ENCODE results near the gene PAX5.
A peak's percentile ranks its signal among the peaks of the same experiment; 100 is the strongest.

The PAX5 gene

GRCh38 chr9:36818965-36819870 is 214.8 kb downstream of the PAX5 start:
- Histone ChIP-seq H3K36me3 (no peaks in the 10 kb centered on the region), H3K27me3 (ENCODE audit: insufficient read depth, low read depth, severe bottlenecking) (no peaks in the 10 kb centered on the region), H3K27ac (peak overlapping the region; percentile 84), H3K4me3 (ENCODE audit: low read depth, low read length) (peak overlapping the region; percentile 38), H3K9me3 (ENCODE audit: severe bottlenecking) (no peaks in the 10 kb centered on the region)
- TF ChIP-seq CTCF (IDR thresholded peaks at IDR 0.05; ENCODE audit: low read depth, low read length) = no peak
- peak; percentile 89 for DNase-seq

- Histone ChIP-seq H3K27ac (peak overlapping the region; percentile 84), H3K36me3 (no peaks in the 10 kb centered on the region), H3K4me3 (ENCODE audit: low read depth, low read length) (peak overlapping the region; percentile 38), H3K27me3 (ENCODE audit: insufficient read depth, low read depth, severe bottlenecking) (no peaks in the 10 kb centered on the region), H3K9me3 (ENCODE audit: severe bottlenecking) (no peaks in the 10 kb centered on the region)
- TF ChIP-seq CTCF (IDR thresholded peaks at IDR 0.05; ENCODE audit: low read depth, low read length) = no peak
- peak; percentile 66 for DNase-seq
Observed at GRCh38 chr9:36818242-36818938, 215.7 kb downstream of the PAX5 start.

GRCh38 chr9:36817160-36817834 is 216.8 kb downstream of the PAX5 start:
- Histone ChIP-seq H3K4me3 (ENCODE audit: low read depth, low read length) (no peak overlapping the region), H3K9me3 (ENCODE audit: severe bottlenecking) (no peaks in the 10 kb centered on the region), H3K27ac (0 out of 2 replicates have a peak overlapping the region, but pooled peaks have one; percentile 84), H3K36me3 (no peaks in the 10 kb centered on the region), H3K27me3 (ENCODE audit: insufficient read depth, low read depth, severe bottlenecking) (no peaks in the 10 kb centered on the region)
- no peak for TF ChIP-seq CTCF (IDR thresholded peaks at IDR 0.05; ENCODE audit: low read depth, low read length)
- DNase-seq = no peak

GRCh38 chr9:36816371-36816770 is 217.7 kb downstream of the PAX5 start:
- H3K4me3 ChIP-seq (ENCODE audit: low read depth, low read length) = no peak overlapping the region
- no peak for DNase-seq
- TF ChIP-seq CTCF (IDR thresholded peaks at IDR 0.05; ENCODE audit: low read depth, low read length) = no peak

GRCh38 chr9:36815566-36816348 is 218.3 kb downstream of the PAX5 start:
- Histone ChIP-seq H3K4me3 (ENCODE audit: low read depth, low read length) (no peak overlapping the region), H3K27me3 (ENCODE audit: insufficient read depth, low read depth, severe bottlenecking) (no peaks in the 10 kb centered on the region), H3K9me3 (ENCODE audit: severe bottlenecking) (no peaks in the 10 kb centered on the region), H3K36me3 (no peaks in the 10 kb centered on the region), H3K27ac (no peak overlapping the region)
- no peak for TF ChIP-seq CTCF (IDR thresholded peaks at IDR 0.05; ENCODE audit: low read depth, low read length)
- no peak for DNase-seq

More at GRCh38 chr9:36816371-36816770, 217.7 kb downstream of the PAX5 start:
- no peak overlapping the region for H3K27ac ChIP-seq
- no peaks in the 10 kb centered on the region for H3K36me3 ChIP-seq
- no peaks in the 10 kb centered on the region for H3K9me3 ChIP-seq (ENCODE audit: severe bottlenecking)
- H3K27me3 ChIP-seq (ENCODE audit: insufficient read depth, low read depth, severe bottlenecking) = no peaks in the 10 kb centered on the region
